ENCODE measurements around the gene OR11H6. TPM values are rescaled to one million over a fixed set of nuclear protein-coding genes. Genes with fewer than 3 reads are reported as not detected.

Gene OR11H6
- total RNA-seq, 3 donors from 2014 or later: not detected

DNA sequence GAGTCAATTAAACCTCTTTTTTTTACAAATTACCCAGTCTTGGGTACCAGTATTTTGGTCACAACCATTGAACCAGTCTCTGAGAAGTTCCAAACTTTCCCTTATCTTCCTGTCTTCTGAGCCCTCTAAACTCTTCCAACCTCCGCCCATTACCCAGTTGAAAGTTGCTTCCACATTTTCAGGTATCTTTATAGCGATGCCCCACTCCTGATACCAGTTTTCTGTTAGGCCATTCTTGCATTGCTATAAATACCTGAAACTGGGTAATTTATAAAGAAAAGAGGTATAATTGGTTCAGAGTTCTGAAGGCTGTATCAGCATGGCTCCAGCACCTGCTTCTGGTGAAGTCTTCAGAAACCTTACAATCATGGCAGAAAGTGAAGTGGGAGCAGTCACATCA is 50.6 kb downstream of the OR11H6 start:
- no peak for DNase-seq (ENCODE audit: low spot score in 2 of 2)
- Histone ChIP-seq H3K4me3 (no peak overlapping the region), H3K27ac (no peak overlapping the region), H3K9me3 (peaks cover 14 to 42% of the 10 kb centered on the region in 2 donors), H3K4me1 (no peaks in the 10 kb centered on the region), H3K27me3 (no peaks in the 10 kb centered on the region), H3K36me3 (no peaks in the 10 kb centered on the region)
- TF ChIP-seq POLR2AphosphoS5 (IDR thresholded peaks at IDR 0.05) (no peak), POLR2A (IDR thresholded peaks at IDR 0.05) (no peak)
- TF ChIP-seq, protein P1, sequence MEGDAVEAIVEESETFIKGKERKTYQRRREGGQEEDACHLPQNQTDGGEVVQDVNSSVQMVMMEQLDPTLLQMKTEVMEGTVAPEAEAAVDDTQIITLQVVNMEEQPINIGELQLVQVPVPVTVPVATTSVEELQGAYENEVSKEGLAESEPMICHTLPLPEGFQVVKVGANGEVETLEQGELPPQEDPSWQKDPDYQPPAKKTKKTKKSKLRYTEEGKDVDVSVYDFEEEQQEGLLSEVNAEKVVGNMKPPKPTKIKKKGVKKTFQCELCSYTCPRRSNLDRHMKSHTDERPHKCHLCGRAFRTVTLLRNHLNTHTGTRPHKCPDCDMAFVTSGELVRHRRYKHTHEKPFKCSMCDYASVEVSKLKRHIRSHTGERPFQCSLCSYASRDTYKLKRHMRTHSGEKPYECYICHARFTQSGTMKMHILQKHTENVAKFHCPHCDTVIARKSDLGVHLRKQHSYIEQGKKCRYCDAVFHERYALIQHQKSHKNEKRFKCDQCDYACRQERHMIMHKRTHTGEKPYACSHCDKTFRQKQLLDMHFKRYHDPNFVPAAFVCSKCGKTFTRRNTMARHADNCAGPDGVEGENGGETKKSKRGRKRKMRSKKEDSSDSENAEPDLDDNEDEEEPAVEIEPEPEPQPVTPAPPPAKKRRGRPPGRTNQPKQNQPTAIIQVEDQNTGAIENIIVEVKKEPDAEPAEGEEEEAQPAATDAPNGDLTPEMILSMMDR (IDR thresholded peaks at IDR 0.05): no peak
- intact Hi-C loops (cut with DNase I; ENCODE audit: low total_unique reads): no loop called here

Other genes starting within 250 kb of the OR11H6 start
- gene OR4K15, start 248.1 kb upstream of the OR11H6 start, total RNA-seq: not detected
- not detected for gene OR4Q2, start 221.5 kb upstream of the OR11H6 start, total RNA-seq
- gene OR4K14, start 204.4 kb upstream of the OR11H6 start, total RNA-seq: not detected
- not detected for gene OR4K13, start 187.7 kb upstream of the OR11H6 start, total RNA-seq
- not detected for gene OR4L1, start 163.7 kb upstream of the OR11H6 start, total RNA-seq
- gene OR4K17, start 113.0 kb upstream of the OR11H6 start, total RNA-seq: not detected
- not detected for gene OR4N5, start 84.9 kb upstream of the OR11H6 start, total RNA-seq
- gene OR11G2, start 32.8 kb upstream of the OR11H6 start, total RNA-seq: not detected
- not detected for gene OR11H7, start 5.3 kb downstream of the OR11H6 start, total RNA-seq
- gene OR11H4, start 15.6 kb downstream of the OR11H6 start, total RNA-seq: not detected
- gene TTC5, start 82.2 kb downstream of the OR11H6 start, total RNA-seq: 10 to 100 TPM; 10.1 to 21.0 (median 16.2) TPM
- gene CCNB1IP1, start 109.6 kb downstream of the OR11H6 start, total RNA-seq: 10 to 100 TPM; 65.8 to 78.3 (median 65.9) TPM
- gene PARP2, start 119.9 kb downstream of the OR11H6 start, total RNA-seq: 10 to 100 TPM; 14.7 to 20.0 (median 17.9) TPM
- gene TEP1, start 189.8 kb downstream of the OR11H6 start, total RNA-seq: 10 to 100 TPM; 21.3 to 34.5 (median 27.2) TPM
- under 1 TPM; 0.29 to 0.64 (median 0.33) TPM for gene KLHL33, start 212.5 kb downstream of the OR11H6 start, total RNA-seq
- gene OSGEP, start 231.1 kb downstream of the OR11H6 start, total RNA-seq: 10 to 100 TPM; 38.1 to 66.9 (median 57.5) TPM
- gene APEX1, start 231.5 kb downstream of the OR11H6 start, total RNA-seq: 100 to 1,000 TPM; 129 to 165 (median 150) TPM
- 10 to 100 TPM; 23.6 to 34.1 (median 29.9) TPM for gene PIP4P1, start 237.7 kb downstream of the OR11H6 start, total RNA-seq
- gene PNP, start 245.7 kb downstream of the OR11H6 start, total RNA-seq: 10 to 100 TPM; 26.4 to 60.0 (median 38.8) TPM

Measured in breast epithelium (tissue), 4 donors.